Common myeloid progenitor, CD34-positive (primary cell): ENCODE results near the gene ATXN7L1.
"Not testable (repeated sequence)": the region's sequence is repeated elsewhere in the genome, so short reads cannot be mapped to it uniquely, and the experiment has no call there.

Experiments
- CTCF ChIA-PET: fragments of 350-600 bp; sonication (Branson Sonifier 250); formaldehyde crosslinking; loops from one replicate; lab custom pipeline; 2021; ENCODE audit warnings: antibody characterized with exemption; lab: Charles Lee
- POLR2A ChIA-PET: fragments of 350-600 bp; sonication (Branson Sonifier 250); formaldehyde crosslinking; loops from one replicate; lab custom pipeline; 2021; ENCODE audit warnings: antibody characterized with exemption; lab: Charles Lee
- DNase-seq, 3 donors: peaks; one replicate each; pipeline versions ENCODE4 v3.0.0 to v3.0.0-alpha.2; 2013
- H3K27ac ChIP-seq, 2 experiments: 1 replicate in 1 of 2; 2 replicates in 1 of 2; pipeline ENCODE4 v1.7.0; 2013; ENCODE audit warnings: inconsistent platforms in 2 of 2, low read length in 2 of 2, mild to moderate bottlenecking in 2 of 2, low read depth in 1 of 2, moderate library complexity in 1 of 2; ENCODE audit not compliant: severe bottlenecking in 2 of 2, insufficient read depth in 1 of 2, poor library complexity in 1 of 2
- H3K27me3 ChIP-seq, 5 experiments: replicated peaks in 2 of 5; 1 replicate in 3 of 5; 2 replicates in 2 of 5; pipeline versions ENCODE4 v1.6.1 to v1.7.0; 2013; ENCODE audit warnings: low read length in 4 of 5, mild to moderate bottlenecking in 2 of 5, moderate library complexity in 2 of 5, inconsistent platforms in 1 of 5; ENCODE audit not compliant: insufficient read depth in 5 of 5, control insufficient read depth in 4 of 5
- H3K36me3 ChIP-seq, 4 experiments: 1 replicate in 2 of 4; 2 replicates in 2 of 4; pipeline versions ENCODE4 v1.6.1 to v1.7.0; 2013; ENCODE audit warnings: low read length in 3 of 4, control low read depth in 1 of 4, mild to moderate bottlenecking in 1 of 4; ENCODE audit not compliant: control insufficient read depth in 4 of 4, insufficient read depth in 4 of 4
- H3K4me1 ChIP-seq, 4 experiments: 1 replicate in 3 of 4; 2 replicates in 1 of 4; pipeline versions ENCODE4 v1.6.1 to v1.7.1; 2013; ENCODE audit warnings: low read length in 3 of 4, mild to moderate bottlenecking in 3 of 4, control low read depth in 1 of 4, inconsistent platforms in 1 of 4, moderate library complexity in 1 of 4; ENCODE audit not compliant: control insufficient read depth in 4 of 4, insufficient read depth in 4 of 4; ENCODE audit errors: control extremely low read depth in 1 of 4
- H3K4me3 ChIP-seq, 7 experiments: 1 replicate in 4 of 7; 2 replicates in 3 of 7; pipeline versions ENCODE4 v1.5.1 to v1.7.0; 2013; ENCODE audit warnings: mild to moderate bottlenecking in 7 of 7, low read length in 6 of 7, moderate library complexity in 6 of 7, inconsistent platforms in 2 of 7, low read depth in 2 of 7, control low read depth in 1 of 7; ENCODE audit not compliant: insufficient read depth in 4 of 7, control insufficient read depth in 1 of 7; ENCODE audit errors: extremely low read depth in 1 of 7
- H3K9me3 ChIP-seq, 5 experiments: 1 replicate in 4 of 5; 2 replicates in 1 of 5; pipeline versions ENCODE4 v1.6.1 to v1.7.1; 2013; ENCODE audit warnings: low read length in 4 of 5, mild to moderate bottlenecking in 2 of 5, inconsistent platforms in 1 of 5, low read depth in 1 of 5, moderate library complexity in 1 of 5; ENCODE audit not compliant: control insufficient read depth in 4 of 5, insufficient read depth in 2 of 5; ENCODE audit errors: control extremely low read depth in 1 of 5
- WGBS: methylation state at CpG from one replicate; pipeline ENCODE4 v1.1.5; 2013; ENCODE audit not compliant: insufficient coverage; 5-methylcytosine and 5-hydroxymethylcytosine counted together

ATXN7L1 gene

DNA sequence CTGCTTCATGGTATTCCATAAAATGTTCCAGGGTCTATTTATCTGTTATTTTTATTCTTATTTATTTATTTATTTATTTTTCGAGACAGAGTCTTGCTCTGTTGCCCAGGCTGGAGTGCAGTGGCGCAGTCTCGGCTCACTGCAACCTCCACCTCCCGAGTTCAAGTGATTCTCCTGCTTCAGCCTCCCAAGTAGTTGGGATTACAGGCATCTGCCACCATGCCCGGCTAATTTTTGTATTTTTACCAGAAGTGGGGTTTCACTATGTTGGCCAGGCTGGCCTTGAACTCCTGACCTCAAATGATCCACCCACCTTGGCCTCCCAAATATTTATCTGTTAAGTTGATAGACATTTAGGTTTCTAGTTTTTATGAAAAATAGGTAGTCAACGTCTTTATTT lies 6.8 kb upstream of the ATXN7L1 start:
- H3K9me3 ChIP-seq, H3K27ac ChIP-seq, DNase-seq, H3K4me3 ChIP-seq, H3K4me1 ChIP-seq, POLR2A ChIA-PET, CTCF ChIA-PET, H3K36me3 ChIP-seq: not testable (repeated sequence)
- 80% methylated on average over 4 of the region's 6 CpGs for WGBS
- H3K27me3 ChIP-seq: peaks cover 0 to 17% (median 10%) of the 10 kb centered on the region in 5 experiments

DNA sequence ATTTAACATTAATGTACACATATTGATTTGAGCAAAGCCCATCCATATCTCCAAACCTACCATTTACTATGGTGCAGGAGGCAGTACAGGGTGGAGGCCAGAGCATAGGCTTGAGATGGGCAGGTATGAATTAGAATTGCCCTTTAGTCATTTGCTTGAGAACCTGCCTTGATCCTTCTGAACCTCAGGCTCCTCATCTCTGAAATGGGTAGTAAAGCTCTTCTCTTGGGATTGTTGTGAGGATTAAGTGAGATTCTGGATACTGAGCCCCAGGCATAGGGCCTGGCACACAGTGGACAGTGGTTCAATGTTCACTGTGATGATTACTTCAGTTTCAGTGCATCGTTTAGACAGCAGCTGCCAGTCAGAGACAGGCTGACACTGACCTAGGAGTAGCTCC lies 5.0 kb upstream of the ATXN7L1 start:
- POLR2A ChIA-PET: no interaction called here
- H3K27ac ChIP-seq: no peak overlapping the region
- H3K4me1 ChIP-seq: peaks cover 2 to 18% (median 13%) of the 10 kb centered on the region in 4 experiments
- CTCF ChIA-PET: interaction anchor here (0.6 to 0.7 kb wide), 2 partner anchors 251 to 737 kb away, joined by 3 read pairs; no protein-coding TSS in a partner anchor
- no peaks in the 10 kb centered on the region for H3K36me3 ChIP-seq
- peaks cover 0 to 31% (median 19%) of the 10 kb centered on the region in 5 experiments for H3K27me3 ChIP-seq
- 100% methylated on average over 1 of the region's 1 CpG for WGBS
- H3K4me3 ChIP-seq: no peak overlapping the region
- H3K9me3 ChIP-seq: no peaks in the 10 kb centered on the region
- DNase-seq: no peak

DNA sequence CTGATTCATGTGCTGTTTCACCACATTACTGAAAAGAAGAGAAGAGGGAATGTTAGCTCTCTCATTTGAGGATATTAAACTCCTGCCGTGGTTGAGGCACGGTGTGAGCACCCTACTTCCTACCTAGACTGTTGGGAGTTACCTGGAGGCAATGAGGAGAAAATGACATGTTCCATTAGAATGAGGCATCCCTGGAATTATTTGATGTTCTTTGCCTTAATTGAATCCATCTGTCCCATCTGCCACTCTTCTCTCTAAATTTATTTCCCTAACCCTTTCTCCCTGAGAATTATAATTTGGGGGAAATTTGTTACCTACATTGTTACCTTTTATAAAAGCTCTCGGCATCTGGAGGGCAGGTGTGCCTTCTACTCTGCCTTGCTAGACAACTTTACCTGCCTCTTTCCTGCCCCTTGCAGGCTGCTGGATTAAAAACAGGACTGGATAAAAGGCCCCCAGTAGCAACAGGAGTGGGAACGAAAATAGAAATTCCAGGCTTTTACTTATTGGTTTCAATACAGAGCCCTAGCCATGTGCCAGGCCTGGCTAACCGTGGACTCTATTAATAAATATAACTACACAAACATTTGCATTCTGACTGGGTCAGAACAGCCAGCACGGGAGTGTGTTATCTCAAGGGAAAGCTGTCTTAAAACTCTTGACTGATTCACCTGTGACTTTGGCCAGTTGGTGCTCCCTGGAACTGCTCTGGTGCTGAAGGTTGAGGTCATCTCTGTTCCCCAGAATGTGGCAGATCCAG lies 4.4 kb upstream of the ATXN7L1 start:
- Histone ChIP-seq H3K27me3 (peaks cover 0 to 31% (median 19%) of the 10 kb centered on the region in 5 experiments), H3K9me3 (no peaks in the 10 kb centered on the region), H3K4me1 (peaks cover 3 to 22% (median 16%) of the 10 kb centered on the region in 4 experiments), H3K4me3 (no peak overlapping the region), H3K36me3 (no peaks in the 10 kb centered on the region), H3K27ac (no peak overlapping the region)
- ChIA-PET CTCF (interaction anchor here (0.6 to 0.7 kb wide), 2 partner anchors 251 to 736 kb away, joined by 3 read pairs; no protein-coding TSS in a partner anchor), POLR2A (no interaction called here)
- 100% methylated on average over 4 of the region's 6 CpGs for WGBS
- DNase-seq: no peak

DNA sequence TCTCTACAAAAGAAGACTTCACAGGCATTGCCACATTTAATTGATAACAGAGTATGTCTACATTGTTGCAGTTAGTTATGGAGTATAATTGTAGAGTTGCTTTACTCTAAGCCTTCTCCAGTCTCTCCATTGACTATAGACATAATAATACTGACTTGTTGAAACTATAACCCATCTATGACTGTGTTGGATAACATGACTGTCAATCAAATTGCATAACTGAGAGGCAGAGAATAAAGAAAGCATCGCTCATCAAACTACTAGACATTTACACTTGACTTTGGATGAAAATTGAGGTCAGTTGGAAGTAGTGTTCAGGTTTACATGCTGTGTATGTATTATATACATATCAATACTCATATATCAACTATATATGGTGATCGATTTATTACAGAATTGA lies 3.4 kb upstream of the ATXN7L1 start:
- Histone ChIP-seq H3K4me1 (peaks cover 6 to 19% (median 17%) of the 10 kb centered on the region in 4 experiments), H3K4me3 (no peak overlapping the region), H3K27ac (no peak overlapping the region), H3K27me3 (peaks cover 0 to 31% (median 19%) of the 10 kb centered on the region in 5 experiments), H3K36me3 (no peaks in the 10 kb centered on the region), H3K9me3 (no peaks in the 10 kb centered on the region)
- WGBS: no CpG with 5 or more reads among the region's 2 CpGs
- POLR2A ChIA-PET: no interaction called here
- no peak for DNase-seq
- CTCF ChIA-PET: interaction anchor here (0.7 kb wide), 1 partner anchor 118 kb away, joined by 3 read pairs; no protein-coding TSS in a partner anchor

DNA sequence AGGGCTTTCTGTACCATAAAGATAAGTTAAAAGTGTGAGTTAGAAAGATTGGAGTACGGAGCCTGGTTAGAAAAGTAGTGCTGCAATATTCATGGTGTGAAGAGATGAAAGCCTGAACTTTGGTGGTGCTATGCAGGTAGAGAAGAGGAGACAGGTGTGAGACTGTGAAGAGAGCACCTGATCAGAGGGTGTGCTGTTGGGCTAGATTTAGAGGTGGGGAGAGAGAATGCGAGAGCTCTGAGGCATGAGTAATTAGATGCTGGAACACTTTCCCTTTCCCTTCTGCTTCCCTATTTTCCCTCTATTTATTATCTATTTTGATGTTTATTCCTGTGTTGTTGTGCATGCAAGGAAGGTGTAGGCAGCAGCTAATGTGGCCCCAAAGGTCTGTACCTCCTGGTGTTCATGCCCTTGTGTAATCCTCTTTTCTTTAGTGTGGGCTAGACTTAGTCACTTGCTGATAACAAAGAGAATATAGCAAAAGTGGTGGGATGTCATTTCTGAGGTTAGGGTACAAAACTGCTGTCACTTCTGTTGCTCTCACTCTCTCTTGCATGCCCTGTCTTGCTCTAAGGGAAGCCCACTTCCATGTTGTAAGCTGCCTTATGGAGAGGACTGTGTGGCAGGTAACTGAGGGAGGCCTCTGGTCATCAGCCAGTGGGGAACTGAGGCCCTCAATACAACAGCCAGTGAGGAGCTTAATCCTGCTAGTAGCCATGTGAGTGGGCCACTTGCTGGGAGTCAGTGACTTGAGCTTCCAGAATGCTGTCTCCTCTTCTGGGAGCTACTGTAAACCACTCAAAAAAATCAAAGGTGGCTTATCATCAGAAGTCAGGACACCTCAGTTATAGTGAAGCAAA lies 2.6 kb upstream of the ATXN7L1 start:
- no peak overlapping the region for H3K27ac ChIP-seq
- POLR2A ChIA-PET: no interaction called here
- no peak for DNase-seq
- 100% methylated on average over 1 of the region's 2 CpGs for WGBS
- peaks cover 6 to 19% (median 17%) of the 10 kb centered on the region in 4 experiments for H3K4me1 ChIP-seq
- no peaks in the 10 kb centered on the region for H3K36me3 ChIP-seq
- H3K27me3 ChIP-seq: peaks cover 0 to 31% (median 19%) of the 10 kb centered on the region in 5 experiments
- H3K9me3 ChIP-seq: no peaks in the 10 kb centered on the region
- CTCF ChIA-PET: interaction anchor here (0.6 to 1.7 kb wide), 5 partner anchors 8 to 627 kb away, joined by 3 to 5 read pairs (median 3); no protein-coding TSS in a partner anchor
- no peak overlapping the region for H3K4me3 ChIP-seq

DNA sequence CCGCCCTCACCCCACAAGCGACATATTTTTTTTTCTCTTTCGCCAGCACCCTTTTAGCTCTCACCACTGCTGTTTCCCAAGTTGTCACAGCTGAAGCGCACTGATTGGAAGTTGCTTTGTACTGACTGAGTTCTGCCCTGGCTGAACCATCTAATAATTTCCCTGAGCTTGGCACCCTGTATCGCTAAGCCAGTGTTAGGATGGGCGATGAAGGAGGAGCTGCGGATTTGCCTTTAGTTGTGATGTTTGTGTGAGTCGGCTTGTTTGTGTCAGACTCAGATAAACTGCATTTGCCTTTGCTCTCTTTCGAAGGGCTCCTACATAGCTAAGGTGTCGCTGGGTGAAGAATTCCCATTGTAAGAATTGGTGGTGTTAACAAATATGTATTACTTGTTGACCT lies 1.3 kb upstream of the ATXN7L1 start:
- WGBS: 92% methylated on average over 8 of the region's 10 CpGs
- POLR2A ChIA-PET: no interaction called here
- no peak for DNase-seq
- Histone ChIP-seq H3K4me3 (no peak overlapping the region), H3K9me3 (no peaks in the 10 kb centered on the region), H3K4me1 (peaks cover 6 to 19% (median 17%) of the 10 kb centered on the region in 4 experiments), H3K36me3 (no peaks in the 10 kb centered on the region), H3K27me3 (peaks cover 0 to 31% (median 19%) of the 10 kb centered on the region in 5 experiments), H3K27ac (no peak overlapping the region)
- CTCF ChIA-PET: interaction anchor here (1.1 to 1.7 kb wide), 6 partner anchors 8 to 221 kb away, joined by 3 to 5 read pairs (median 4); no protein-coding TSS in a partner anchor
